ENCODE results near the gene PRDM15.

The PRDM15 gene

GRCh38 chr21:41764558-41765419, 114.4 kb downstream of the PRDM15 start:
- H3K4me3 ChIP-seq (ENCODE audit: low read depth, low read length): no peak overlapping the region
- ChIA-PET POLR2A (no interaction called here), CTCF (interaction anchor here (1.2 to 2.0 kb wide), 3 partner anchors 9 to 152 kb away, joined by 4 to 8 read pairs (median 6); no protein-coding TSS in a partner anchor)
- TF ChIP-seq, protein P1, sequence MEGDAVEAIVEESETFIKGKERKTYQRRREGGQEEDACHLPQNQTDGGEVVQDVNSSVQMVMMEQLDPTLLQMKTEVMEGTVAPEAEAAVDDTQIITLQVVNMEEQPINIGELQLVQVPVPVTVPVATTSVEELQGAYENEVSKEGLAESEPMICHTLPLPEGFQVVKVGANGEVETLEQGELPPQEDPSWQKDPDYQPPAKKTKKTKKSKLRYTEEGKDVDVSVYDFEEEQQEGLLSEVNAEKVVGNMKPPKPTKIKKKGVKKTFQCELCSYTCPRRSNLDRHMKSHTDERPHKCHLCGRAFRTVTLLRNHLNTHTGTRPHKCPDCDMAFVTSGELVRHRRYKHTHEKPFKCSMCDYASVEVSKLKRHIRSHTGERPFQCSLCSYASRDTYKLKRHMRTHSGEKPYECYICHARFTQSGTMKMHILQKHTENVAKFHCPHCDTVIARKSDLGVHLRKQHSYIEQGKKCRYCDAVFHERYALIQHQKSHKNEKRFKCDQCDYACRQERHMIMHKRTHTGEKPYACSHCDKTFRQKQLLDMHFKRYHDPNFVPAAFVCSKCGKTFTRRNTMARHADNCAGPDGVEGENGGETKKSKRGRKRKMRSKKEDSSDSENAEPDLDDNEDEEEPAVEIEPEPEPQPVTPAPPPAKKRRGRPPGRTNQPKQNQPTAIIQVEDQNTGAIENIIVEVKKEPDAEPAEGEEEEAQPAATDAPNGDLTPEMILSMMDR (IDR thresholded peaks at IDR 0.05; ENCODE audit: insufficient read depth, low read length, missing control alignments): no peak
- no peak for DNase-seq (ENCODE audit: low read depth, low spot score)

DNA sequence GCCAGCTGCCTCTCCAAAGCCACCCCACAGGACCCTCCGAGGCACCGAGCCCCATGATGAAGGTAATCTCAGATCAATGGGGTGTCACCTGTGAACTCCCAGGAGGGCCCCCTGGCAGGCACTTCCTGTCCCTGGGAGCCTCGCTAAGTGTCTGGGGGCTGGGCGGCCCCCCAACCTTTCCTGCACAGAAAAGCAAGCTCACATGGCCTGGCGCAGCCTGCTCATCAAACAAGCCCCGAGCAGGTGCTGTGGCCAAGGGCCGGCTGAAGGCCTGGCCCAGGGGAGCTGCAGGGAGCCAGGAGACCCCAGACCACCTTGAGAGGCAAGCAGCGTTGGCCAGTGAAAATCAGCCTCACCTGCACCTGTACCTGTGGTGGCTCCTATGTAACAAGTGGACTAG, 115.1 kb downstream of the PRDM15 start:
- TF ChIP-seq, protein P1 (IDR thresholded peaks at IDR 0.05; ENCODE audit: insufficient read depth, low read length, missing control alignments): no peak
- no peak for DNase-seq (ENCODE audit: low read depth, low spot score)
- H3K4me3 ChIP-seq (ENCODE audit: low read depth, low read length): no peak overlapping the region
- CTCF ChIA-PET: interaction anchor here (1.1 to 2.0 kb wide), 3 partner anchors 13 to 151 kb away, joined by 4 to 9 read pairs (median 6); no protein-coding TSS in a partner anchor
- POLR2A ChIA-PET: no interaction called here

DNA sequence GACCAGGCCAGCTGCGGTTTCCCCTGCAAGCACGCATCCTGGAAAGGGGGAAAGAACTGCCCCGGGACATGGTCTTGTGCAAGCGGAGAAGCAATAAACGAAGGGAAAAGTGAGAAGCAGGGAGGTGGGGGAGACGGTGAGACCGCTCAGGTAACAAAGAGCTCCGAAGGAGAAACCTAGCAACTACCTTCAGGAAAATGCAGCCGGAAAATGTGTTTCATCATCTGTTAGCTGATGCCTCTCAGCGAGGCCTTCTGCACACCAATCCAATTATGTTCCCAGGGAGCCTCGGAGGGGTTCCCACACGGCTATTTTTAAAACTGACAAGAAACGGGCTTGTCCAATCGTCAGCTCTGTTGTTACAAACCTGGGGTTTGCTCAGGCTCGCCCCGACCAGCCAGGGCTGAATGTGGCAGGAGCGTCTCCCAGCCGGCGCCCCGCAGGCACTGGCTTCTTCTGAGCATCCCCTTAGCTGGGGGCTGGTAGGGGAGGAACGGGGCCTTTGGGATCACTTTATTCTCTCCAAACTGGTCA, 115.7 kb downstream of the PRDM15 start:
- ChIA-PET POLR2A (no interaction called here), CTCF (interaction anchor here (1.1 to 1.4 kb wide), 2 partner anchors 54 to 151 kb away, joined by 4 to 9 read pairs; no protein-coding TSS in a partner anchor)
- TF ChIP-seq, protein P1 (IDR thresholded peaks at IDR 0.05; ENCODE audit: insufficient read depth, low read length, missing control alignments): no peak
- no peak for DNase-seq (ENCODE audit: low read depth, low spot score)
- H3K4me3 ChIP-seq (ENCODE audit: low read depth, low read length): no peak overlapping the region

DNA sequence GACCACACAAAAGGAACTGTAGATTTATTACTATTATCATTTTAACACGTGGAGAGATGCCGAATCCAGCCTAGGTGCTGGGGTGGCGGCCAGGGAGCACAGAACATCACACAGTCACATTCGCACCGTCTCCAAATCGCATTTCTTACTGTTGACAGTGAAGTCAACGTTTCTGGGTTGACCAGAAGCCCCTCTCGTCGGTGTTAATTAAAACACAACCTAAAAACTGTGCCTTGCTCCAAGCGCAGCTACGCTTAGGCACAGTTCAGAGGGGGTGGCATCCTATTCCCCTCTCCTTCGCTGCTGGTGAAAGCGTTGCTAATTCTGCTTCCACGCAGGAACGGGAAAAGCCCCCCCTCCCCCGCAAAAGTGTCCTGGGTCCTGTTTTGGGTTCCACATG, 116.4 kb downstream of the PRDM15 start:
- TF ChIP-seq, protein P1 (IDR thresholded peaks at IDR 0.05; ENCODE audit: insufficient read depth, low read length, missing control alignments): no peak
- ChIA-PET CTCF (interaction anchor here (1.4 to 2.0 kb wide), 2 partner anchors 11 to 150 kb away, joined by 9 to 13 read pairs; no protein-coding TSS in a partner anchor), POLR2A (no interaction called here)
- no peak overlapping the region for H3K4me3 ChIP-seq (ENCODE audit: low read depth, low read length)
- DNase-seq (ENCODE audit: low read depth, low spot score): no peak

DNA sequence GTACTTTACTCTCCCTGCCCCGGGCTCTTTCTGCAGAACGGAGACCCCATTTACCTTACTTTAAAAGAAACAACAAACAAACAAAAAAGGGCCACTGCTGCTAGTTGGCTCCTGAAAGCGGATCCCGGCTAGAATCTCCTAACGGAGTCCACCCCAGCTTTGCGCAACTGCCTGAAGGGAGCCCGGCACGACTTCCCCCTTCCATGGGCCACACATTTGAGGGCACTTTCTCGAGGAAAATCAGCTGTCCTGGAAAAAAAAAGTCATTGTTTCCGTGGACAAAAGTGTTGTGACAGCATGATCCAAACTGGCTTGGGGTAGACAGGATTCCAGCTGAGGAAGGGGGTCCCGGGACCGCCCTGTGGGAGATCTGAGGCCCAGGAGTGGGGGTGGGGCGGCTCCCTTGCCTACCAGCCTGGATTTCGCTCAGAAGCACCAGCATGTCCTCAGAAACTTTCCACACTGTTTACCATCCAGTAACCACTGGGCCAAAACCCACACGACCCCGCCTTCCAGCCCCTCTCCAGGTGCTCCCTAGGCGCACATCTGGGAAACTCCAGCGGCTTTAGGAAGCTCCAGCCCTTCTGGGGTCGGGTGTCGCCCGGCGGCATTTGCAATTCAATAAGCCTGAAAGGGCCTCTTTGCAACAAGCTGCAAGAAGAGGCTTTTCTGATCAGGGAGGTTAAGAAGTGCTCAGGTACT, 117.1 kb downstream of the PRDM15 start:
- TF ChIP-seq, protein P1 (IDR thresholded peaks at IDR 0.05; ENCODE audit: insufficient read depth, low read length, missing control alignments): no peak
- CTCF ChIA-PET: interaction anchor here (1.0 to 2.0 kb wide), 2 partner anchors 10 to 150 kb away, joined by 4 to 13 read pairs; no protein-coding TSS in a partner anchor
- POLR2A ChIA-PET: no interaction called here
- H3K4me3 ChIP-seq (ENCODE audit: low read depth, low read length): no peak overlapping the region
- no peak for DNase-seq (ENCODE audit: low read depth, low spot score)

Data from AG04449 (cell line).